Stimulated activated CD8-positive, alpha-beta memory T cell treated with anti-CD3 and anti-CD28 coated beads, Interleukin-15, amount 100 ng/mL, for 1 hour (primary cell): ENCODE results near the gene RBM6.
"Not testable (repeated sequence)": the region's sequence is repeated elsewhere in the genome, so short reads cannot be mapped to it uniquely, and the experiment has no call there.

Experiments
- DNase-seq: peaks from one replicate; pipeline ENCODE4 v3.0.0-alpha.2; 2020; ENCODE audit warnings: low read depth

Gene RBM6

GRCh38 chr3:49939858-49940666 is at the start of gene RBM6:
RBM6 (plus strand) TSS chr3:49940150; CDS start chr3:49962642, 22,492 bp downstream.
- peak; percentile 84 for DNase-seq

- DNase-seq = no peak
These were observed 44.2 kb upstream of the RBM6 start for GRCh38 chr3:49895791-49896190.

GRCh38 chr3:49896345-49896744 is 43.6 kb upstream of the RBM6 start:
- no peak for DNase-seq

GRCh38 chr3:49898991-49899390 is 41.0 kb upstream of the RBM6 start:
- no peak for DNase-seq

- DNase-seq = no peak
These were observed 40.1 kb upstream of the RBM6 start for GRCh38 chr3:49899815-49900214.

- DNase-seq = no peak
These were observed 39.3 kb upstream of the RBM6 start for GRCh38 chr3:49900491-49901153.

- no peak for DNase-seq
These were observed 38.3 kb upstream of the RBM6 start for GRCh38 chr3:49901366-49902339.

GRCh38 chr3:49902511-49903345 is 37.2 kb upstream of the RBM6 start:
- DNase-seq = no peak

GRCh38 chr3:49903451-49904424 is 36.2 kb upstream of the RBM6 start, which contains the start of gene MST1R:
MST1R (minus strand) TSS chr3:49903873; CDS start chr3:49903609, 264 bp downstream.
- peak; percentile 57 for DNase-seq

- not testable (repeated sequence) for DNase-seq
These were observed 35.5 kb upstream of the RBM6 start for GRCh38 chr3:49904448-49904847.

- DNase-seq = no peak
These were observed 33.7 kb upstream of the RBM6 start for GRCh38 chr3:49906073-49906743.

GRCh38 chr3:49908373-49909199 is 31.4 kb upstream of the RBM6 start:
- DNase-seq = no peak

GRCh38 chr3:49910409-49911123 is 29.4 kb upstream of the RBM6 start:
- DNase-seq = no peak

- no peak for DNase-seq
These were observed 28.9 kb upstream of the RBM6 start for GRCh38 chr3:49911124-49911420.

- DNase-seq = no peak
These were observed 28.3 kb upstream of the RBM6 start for GRCh38 chr3:49911611-49912010.

GRCh38 chr3:49912881-49913281 is 27.1 kb upstream of the RBM6 start:
- no peak for DNase-seq

- no peak for DNase-seq
These were observed 25.0 kb upstream of the RBM6 start for GRCh38 chr3:49914906-49915305.

- DNase-seq = no peak
These were observed 23.3 kb upstream of the RBM6 start for GRCh38 chr3:49916686-49917085.
